ENCODE data around the gene COL5A2.

DNA sequence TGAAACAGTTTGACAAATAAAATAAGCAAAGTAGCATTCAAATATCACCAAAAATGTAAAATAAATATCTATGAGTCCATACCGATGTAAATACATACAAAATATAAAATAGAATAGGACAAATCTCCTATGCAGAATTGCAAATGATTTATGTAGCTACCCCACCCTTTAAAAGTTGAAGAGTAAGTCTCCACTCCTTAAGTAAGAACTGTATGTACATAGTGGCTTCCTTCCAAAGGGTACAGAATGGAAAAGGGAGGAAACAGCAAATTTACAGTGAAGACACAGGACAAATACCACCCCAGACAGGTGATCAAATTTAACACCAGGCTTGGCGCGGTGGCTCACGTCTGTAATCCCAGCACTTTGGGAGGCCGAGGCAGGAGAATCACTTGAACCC lies 40.8 kb downstream of the COL5A2 start:
- TF ChIP-seq, protein P1, sequence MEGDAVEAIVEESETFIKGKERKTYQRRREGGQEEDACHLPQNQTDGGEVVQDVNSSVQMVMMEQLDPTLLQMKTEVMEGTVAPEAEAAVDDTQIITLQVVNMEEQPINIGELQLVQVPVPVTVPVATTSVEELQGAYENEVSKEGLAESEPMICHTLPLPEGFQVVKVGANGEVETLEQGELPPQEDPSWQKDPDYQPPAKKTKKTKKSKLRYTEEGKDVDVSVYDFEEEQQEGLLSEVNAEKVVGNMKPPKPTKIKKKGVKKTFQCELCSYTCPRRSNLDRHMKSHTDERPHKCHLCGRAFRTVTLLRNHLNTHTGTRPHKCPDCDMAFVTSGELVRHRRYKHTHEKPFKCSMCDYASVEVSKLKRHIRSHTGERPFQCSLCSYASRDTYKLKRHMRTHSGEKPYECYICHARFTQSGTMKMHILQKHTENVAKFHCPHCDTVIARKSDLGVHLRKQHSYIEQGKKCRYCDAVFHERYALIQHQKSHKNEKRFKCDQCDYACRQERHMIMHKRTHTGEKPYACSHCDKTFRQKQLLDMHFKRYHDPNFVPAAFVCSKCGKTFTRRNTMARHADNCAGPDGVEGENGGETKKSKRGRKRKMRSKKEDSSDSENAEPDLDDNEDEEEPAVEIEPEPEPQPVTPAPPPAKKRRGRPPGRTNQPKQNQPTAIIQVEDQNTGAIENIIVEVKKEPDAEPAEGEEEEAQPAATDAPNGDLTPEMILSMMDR (IDR thresholded peaks at IDR 0.05) = no peak
- no peak for TF ChIP-seq POLR2A (IDR thresholded peaks at IDR 0.05)
